Measurements from ENCODE around the gene BRIP1.

GRCh38 chr17:61641715-61642114, 221.6 kb downstream of the BRIP1 start:
- TF ChIP-seq POLR2A (IDR thresholded peaks at IDR 0.05; ENCODE audit: low read depth, low read length) (no peak), EZH2 (IDR thresholded peaks at IDR 0.05; ENCODE audit: borderline replicate concordance, low read depth, low read length, severe bottlenecking) (no peak), CTCF (IDR thresholded peaks at IDR 0.05; ENCODE audit: extremely low read depth in 1 of 2, insufficient read depth in 1 of 2, low read depth in 1 of 2, low read length in 2 of 2) (no peak), POLR2AphosphoS5 (IDR thresholded peaks at IDR 0.05; ENCODE audit: insufficient read depth, low read depth, low read length) (no peak), MYC (IDR thresholded peaks at IDR 0.05; ENCODE audit: low read depth, low read length) (no peak), FOS (IDR thresholded peaks at IDR 0.05; ENCODE audit: borderline replicate concordance, insufficient read depth, low read length) (no peak)
- TF ChIP-seq, protein P1, sequence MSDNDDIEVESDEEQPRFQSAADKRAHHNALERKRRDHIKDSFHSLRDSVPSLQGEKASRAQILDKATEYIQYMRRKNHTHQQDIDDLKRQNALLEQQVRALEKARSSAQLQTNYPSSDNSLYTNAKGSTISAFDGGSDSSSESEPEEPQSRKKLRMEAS (IDR thresholded peaks at IDR 0.05; ENCODE audit: insufficient read depth, insufficient read length), result no peak
